ENCODE results near the gene VPS26B.
"Not testable (repeated sequence)": the region's sequence is repeated elsewhere in the genome, so short reads cannot be mapped to it uniquely, and the experiment has no call there.

VPS26B gene

DNA sequence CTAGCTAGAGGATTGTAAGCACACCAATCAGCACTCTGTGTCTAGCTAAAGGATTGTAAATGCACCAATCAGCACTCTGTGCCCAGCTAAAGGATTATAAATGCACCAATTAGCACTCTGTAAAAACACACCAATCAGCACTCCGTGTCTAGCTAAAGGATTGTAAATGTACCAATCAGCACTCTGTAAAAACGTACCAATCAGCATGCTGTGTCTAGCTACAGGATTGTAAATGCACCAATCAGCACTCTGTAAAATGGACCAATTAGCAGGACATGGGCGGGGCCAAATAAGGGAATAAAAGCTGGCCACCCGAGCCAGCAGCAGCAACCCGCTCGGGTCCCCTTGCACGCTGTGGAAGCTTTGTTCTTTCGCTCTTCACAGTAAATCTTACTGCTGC lies 36.4 kb upstream of the VPS26B start:
- H3K23ac ChIP-seq (ENCODE audit: low read length in 2 of 2); H4K8ac ChIP-seq (ENCODE audit: low read length); H3K9me3 ChIP-seq (ENCODE audit: control insufficient read depth, low read length); H3K14ac ChIP-seq (ENCODE audit: low read length in 2 of 2); H3K4ac ChIP-seq (ENCODE audit: low read depth in 1 of 2, low read length in 2 of 2); H4K91ac ChIP-seq (ENCODE audit: low read length); H2BK5ac ChIP-seq (ENCODE audit: low read depth, low read length, poor library complexity, severe bottlenecking); H2BK120ac ChIP-seq (ENCODE audit: low read depth, low read length); H3K27me3 ChIP-seq (ENCODE audit: control insufficient read depth in 1 of 2, insufficient read depth in 1 of 2, low read length in 2 of 2); H3K4me1 ChIP-seq (ENCODE audit: control insufficient read depth, insufficient read depth, low read depth, low read length); H3K18ac ChIP-seq (ENCODE audit: low read depth in 1 of 2, low read length in 2 of 2); H2BK15ac ChIP-seq (ENCODE audit: low read depth, poor library complexity, severe bottlenecking); H2BK12ac ChIP-seq (ENCODE audit: low read length in 2 of 2); H3K27ac ChIP-seq (ENCODE audit: low read length, poor library complexity, severe bottlenecking); H3K79me1 ChIP-seq (replicated peaks; ENCODE audit: low read length, poor library complexity, severe bottlenecking); DNase-seq; H3K9ac ChIP-seq (ENCODE audit: low read length); H2AFZ ChIP-seq (ENCODE audit: low read depth, low read length); H2AK5ac ChIP-seq (ENCODE audit: low read length, severe bottlenecking); H3K4me2 ChIP-seq (ENCODE audit: low read length, poor library complexity, severe bottlenecking); H3K4me3 ChIP-seq (ENCODE audit: insufficient read depth in 1 of 2, low read depth in 1 of 2, low read length in 2 of 2): not testable (repeated sequence)
- peaks cover 25 to 74% of the 10 kb centered on the region in 2 experiments for H3K36me3 ChIP-seq (ENCODE audit: control insufficient read depth in 1 of 2, insufficient read depth in 2 of 2, low read depth in 1 of 2, low read length in 2 of 2)
- 99% methylated on average over 8 of the region's 8 CpGs for WGBS

DNA sequence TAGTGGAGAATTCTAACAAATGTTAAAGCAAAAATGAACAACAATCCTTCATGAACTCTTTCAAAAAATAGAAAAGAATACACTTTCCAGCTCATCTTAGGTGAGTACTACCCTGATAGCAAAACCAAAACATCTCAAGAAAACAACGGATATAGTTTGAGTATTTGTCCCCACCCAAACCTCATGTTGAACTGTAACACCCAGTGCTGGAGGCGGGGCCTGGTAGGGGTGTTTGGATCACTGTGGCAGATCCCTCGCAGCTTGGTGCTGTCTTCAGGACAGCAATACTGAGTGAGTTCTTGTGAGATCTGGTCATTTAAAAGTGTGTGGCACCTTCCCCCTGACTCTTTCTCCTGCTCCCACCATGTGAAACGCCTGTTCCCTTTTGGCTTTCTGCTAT lies 27.7 kb upstream of the VPS26B start:
- no peak for DNase-seq
- Histone ChIP-seq H3K4ac (ENCODE audit: low read depth in 1 of 2, low read length in 2 of 2) (no peak overlapping the region), H3K79me1 (replicated peaks; ENCODE audit: low read length, poor library complexity, severe bottlenecking) (peaks cover 5% of the 10 kb centered on the region), H3K4me3 (ENCODE audit: insufficient read depth in 1 of 2, low read depth in 1 of 2, low read length in 2 of 2) (no peak overlapping the region), H2BK12ac (ENCODE audit: low read length in 2 of 2) (no peak overlapping the region), H3K36me3 (ENCODE audit: control insufficient read depth in 1 of 2, insufficient read depth in 2 of 2, low read depth in 1 of 2, low read length in 2 of 2) (peaks cover 5 to 63% of the 10 kb centered on the region in 2 experiments), H2BK15ac (ENCODE audit: low read depth, poor library complexity, severe bottlenecking) (no peak overlapping the region), H2AK5ac (ENCODE audit: low read length, severe bottlenecking) (no peak overlapping the region), H4K91ac (ENCODE audit: low read length) (no peak overlapping the region), H3K27me3 (ENCODE audit: control insufficient read depth in 1 of 2, insufficient read depth in 1 of 2, low read length in 2 of 2) (no peaks in the 10 kb centered on the region), H3K27ac (ENCODE audit: low read length, poor library complexity, severe bottlenecking) (no peak overlapping the region), H2BK120ac (ENCODE audit: low read depth, low read length) (no peak overlapping the region), H3K4me1 (ENCODE audit: control insufficient read depth, insufficient read depth, low read depth, low read length) (no peaks in the 10 kb centered on the region), H3K9ac (ENCODE audit: low read length) (no peak overlapping the region), H3K18ac (ENCODE audit: low read depth in 1 of 2, low read length in 2 of 2) (no peak overlapping the region), H2BK5ac (ENCODE audit: low read depth, low read length, poor library complexity, severe bottlenecking) (no peak overlapping the region), H3K23ac (ENCODE audit: low read length in 2 of 2) (no peak overlapping the region), H3K9me3 (ENCODE audit: control insufficient read depth, low read length) (no peaks in the 10 kb centered on the region), H2AFZ (ENCODE audit: low read depth, low read length) (no peak overlapping the region), H3K14ac (ENCODE audit: low read length in 2 of 2) (no peak overlapping the region), H4K8ac (ENCODE audit: low read length) (no peak overlapping the region), H3K4me2 (ENCODE audit: low read length, poor library complexity, severe bottlenecking) (no peak overlapping the region)
- 100% methylated on average over 2 of the region's 4 CpGs for WGBS

DNA sequence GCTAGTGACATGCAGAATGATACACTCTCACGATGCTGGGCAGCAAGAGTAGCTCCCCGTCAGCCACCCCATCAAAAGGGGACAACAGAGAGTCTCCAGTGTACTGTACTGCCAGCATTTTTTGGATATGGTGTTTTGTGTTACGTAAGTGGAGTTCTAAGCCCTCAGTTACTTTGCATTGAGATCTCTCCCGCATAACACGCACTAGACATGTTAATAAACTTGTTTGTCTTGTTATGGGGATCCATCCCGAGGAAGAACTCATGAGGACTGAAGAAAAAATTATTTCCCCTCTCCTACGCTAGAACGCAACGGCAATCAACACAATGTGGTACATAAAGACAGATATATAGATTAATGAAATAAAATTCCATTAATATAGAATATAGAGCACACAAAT lies 24.9 kb upstream of the VPS26B start:
- no peaks in the 10 kb centered on the region for H3K27me3 ChIP-seq (ENCODE audit: control insufficient read depth in 1 of 2, insufficient read depth in 1 of 2, low read length in 2 of 2)

DNA sequence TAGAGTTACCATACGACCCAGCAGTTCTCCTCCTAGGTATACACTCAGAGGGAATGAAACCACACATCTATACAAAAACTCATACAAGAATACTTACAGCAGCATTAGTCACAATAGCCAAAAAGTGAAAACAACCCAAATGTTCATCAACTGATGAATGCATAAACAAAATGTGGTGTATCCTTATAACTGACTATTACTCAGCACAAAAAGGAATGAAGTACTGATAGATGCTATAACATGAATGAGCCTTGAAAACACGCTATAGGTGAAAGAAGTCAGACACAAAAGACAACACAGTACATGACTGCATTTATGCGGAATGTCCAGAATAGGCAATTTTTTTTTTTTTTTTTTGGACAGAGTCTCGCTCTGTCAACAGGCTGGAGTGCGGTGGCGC lies 23.8 kb upstream of the VPS26B start:
- no peaks in the 10 kb centered on the region for H3K4me1 ChIP-seq (ENCODE audit: control insufficient read depth, insufficient read depth, low read depth, low read length)
- no peaks in the 10 kb centered on the region for H3K9me3 ChIP-seq (ENCODE audit: control insufficient read depth, low read length)
- no peak overlapping the region for H3K4me3 ChIP-seq (ENCODE audit: insufficient read depth in 1 of 2, low read depth in 1 of 2, low read length in 2 of 2)
- no peak overlapping the region for H3K23ac ChIP-seq (ENCODE audit: low read length in 2 of 2)
- 98% methylated on average over 5 of the region's 6 CpGs for whole genome bisulfite sequencing
- DNase-seq, result no peak
- H2BK15ac ChIP-seq (ENCODE audit: low read depth, poor library complexity, severe bottlenecking), result no peak overlapping the region
- no peak overlapping the region for H4K8ac ChIP-seq (ENCODE audit: low read length)
- H3K27me3 ChIP-seq (ENCODE audit: control insufficient read depth in 1 of 2, insufficient read depth in 1 of 2, low read length in 2 of 2), result no peaks in the 10 kb centered on the region
- H2AK5ac ChIP-seq (ENCODE audit: low read length, severe bottlenecking), result no peak overlapping the region
- no peak overlapping the region for H3K9ac ChIP-seq (ENCODE audit: low read length)
- H3K14ac ChIP-seq (ENCODE audit: low read length in 2 of 2), result no peak overlapping the region
- peaks cover 7% of the 10 kb centered on the region for H3K79me1 ChIP-seq (replicated peaks; ENCODE audit: low read length, poor library complexity, severe bottlenecking)
- no peak overlapping the region for H4K91ac ChIP-seq (ENCODE audit: low read length)
- no peak overlapping the region for H2BK5ac ChIP-seq (ENCODE audit: low read depth, low read length, poor library complexity, severe bottlenecking)
- no peak overlapping the region for H3K4me2 ChIP-seq (ENCODE audit: low read length, poor library complexity, severe bottlenecking)
- H3K36me3 ChIP-seq (ENCODE audit: control insufficient read depth in 1 of 2, insufficient read depth in 2 of 2, low read depth in 1 of 2, low read length in 2 of 2), result peaks cover 10 to 67% of the 10 kb centered on the region in 2 experiments
- no peak overlapping the region for H2BK120ac ChIP-seq (ENCODE audit: low read depth, low read length)
- H3K27ac ChIP-seq (ENCODE audit: low read length, poor library complexity, severe bottlenecking), result no peak overlapping the region
- H2BK12ac ChIP-seq (ENCODE audit: low read length in 2 of 2), result no peak overlapping the region
- no peak overlapping the region for H3K4ac ChIP-seq (ENCODE audit: low read depth in 1 of 2, low read length in 2 of 2)
- H2AFZ ChIP-seq (ENCODE audit: low read depth, low read length), result no peak overlapping the region
- no peak overlapping the region for H3K18ac ChIP-seq (ENCODE audit: low read depth in 1 of 2, low read length in 2 of 2)

More for the DNA sequence above, 24.9 kb upstream of the VPS26B start:
- H3K18ac ChIP-seq (ENCODE audit: low read depth in 1 of 2, low read length in 2 of 2), result no peak overlapping the region
- no peak overlapping the region for H3K4ac ChIP-seq (ENCODE audit: low read depth in 1 of 2, low read length in 2 of 2)
- 98% methylated on average over 6 of the region's 9 CpGs for WGBS
- H2BK15ac ChIP-seq (ENCODE audit: low read depth, poor library complexity, severe bottlenecking), result no peak overlapping the region
- no peak overlapping the region for H2BK12ac ChIP-seq (ENCODE audit: low read length in 2 of 2)
- no peak overlapping the region for H3K4me3 ChIP-seq (ENCODE audit: insufficient read depth in 1 of 2, low read depth in 1 of 2, low read length in 2 of 2)
- H3K36me3 ChIP-seq (ENCODE audit: control insufficient read depth in 1 of 2, insufficient read depth in 2 of 2, low read depth in 1 of 2, low read length in 2 of 2), result peaks cover 6 to 64% of the 10 kb centered on the region in 2 experiments
- H2AK5ac ChIP-seq (ENCODE audit: low read length, severe bottlenecking), result no peak overlapping the region
- no peaks in the 10 kb centered on the region for H3K4me1 ChIP-seq (ENCODE audit: control insufficient read depth, insufficient read depth, low read depth, low read length)
- H2BK120ac ChIP-seq (ENCODE audit: low read depth, low read length), result no peak overlapping the region
- H4K91ac ChIP-seq (ENCODE audit: low read length), result no peak overlapping the region
- H2AFZ ChIP-seq (ENCODE audit: low read depth, low read length), result no peak overlapping the region
- no peak overlapping the region for H3K27ac ChIP-seq (ENCODE audit: low read length, poor library complexity, severe bottlenecking)
- H3K9ac ChIP-seq (ENCODE audit: low read length), result no peak overlapping the region
- no peak overlapping the region for H3K14ac ChIP-seq (ENCODE audit: low read length in 2 of 2)
- no peaks in the 10 kb centered on the region for H3K9me3 ChIP-seq (ENCODE audit: control insufficient read depth, low read length)
- no peak overlapping the region for H2BK5ac ChIP-seq (ENCODE audit: low read depth, low read length, poor library complexity, severe bottlenecking)
- H3K4me2 ChIP-seq (ENCODE audit: low read length, poor library complexity, severe bottlenecking), result no peak overlapping the region
- H3K79me1 ChIP-seq (replicated peaks; ENCODE audit: low read length, poor library complexity, severe bottlenecking), result peaks cover 7% of the 10 kb centered on the region
- DNase-seq, result no peak
- H4K8ac ChIP-seq (ENCODE audit: low read length), result no peak overlapping the region
- no peak overlapping the region for H3K23ac ChIP-seq (ENCODE audit: low read length in 2 of 2)
